ENCODE data around the gene CARD14. TPM values are rescaled to one million over a fixed set of nuclear protein-coding genes. Genes with fewer than 3 reads are reported as not detected.

Gene CARD14
- total RNA-seq, 1 experiment from 2014 or later, result 2.3 TPM

DNA sequence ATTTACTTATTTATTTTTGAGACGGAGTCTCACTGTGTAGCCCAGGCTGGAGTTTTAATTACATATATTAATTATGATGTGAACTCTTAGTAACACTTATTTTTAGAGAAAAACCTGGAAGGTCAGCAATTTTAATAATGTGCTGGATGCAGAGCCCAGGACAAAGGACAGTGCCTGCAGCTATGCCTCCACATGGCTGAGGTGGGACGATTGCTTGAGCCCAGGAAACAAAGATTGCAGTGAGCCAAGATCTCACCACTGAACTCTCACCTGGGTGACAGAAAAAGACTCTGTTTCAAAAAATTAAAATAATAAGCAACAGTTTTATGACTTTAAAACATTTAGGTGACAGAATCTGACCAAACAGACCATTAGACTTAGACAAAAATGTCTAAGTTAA lies 11.0 kb upstream of the CARD14 start:
- ATAC-seq, result no peak
- Histone ChIP-seq H3K4me3 (ENCODE audit: low read length) (no peak overlapping the region), H3F3A (ENCODE audit: low read length, unreplicated experiment) (no peaks in the 10 kb centered on the region), H3K27me3 (ENCODE audit: low read length) (no peaks in the 10 kb centered on the region), H3K4me1 (ENCODE audit: insufficient read depth, low read length) (no peaks in the 10 kb centered on the region), H3K4me2 (ENCODE audit: low read length) (no peak overlapping the region), H3K79me2 (ENCODE audit: low read length) (no peaks in the 10 kb centered on the region), H4K20me1 (ENCODE audit: low read length) (no peaks in the 10 kb centered on the region), H3K9me2 (replicated peaks; ENCODE audit: low read length) (no peaks in the 10 kb centered on the region), H3K27ac (ENCODE audit: low read length) (no peak overlapping the region), H3K9ac (ENCODE audit: low read length) (no peak overlapping the region), H3K9me3 (ENCODE audit: low read length) (peaks cover 7% of the 10 kb centered on the region), H2AFZ (ENCODE audit: low read length) (no peak overlapping the region), H3K36me3 (ENCODE audit: low read depth, low read length) (no peaks in the 10 kb centered on the region)
- DNase-seq, result no peak
- TF ChIP-seq EZH2phosphoT487 (IDR thresholded peaks at IDR 0.05; ENCODE audit: borderline replicate concordance, low read length) (no peak), EZH2 (IDR thresholded peaks at IDR 0.05; ENCODE audit: low read length, unreplicated experiment) (no peak)
- TF ChIP-seq, protein P1, sequence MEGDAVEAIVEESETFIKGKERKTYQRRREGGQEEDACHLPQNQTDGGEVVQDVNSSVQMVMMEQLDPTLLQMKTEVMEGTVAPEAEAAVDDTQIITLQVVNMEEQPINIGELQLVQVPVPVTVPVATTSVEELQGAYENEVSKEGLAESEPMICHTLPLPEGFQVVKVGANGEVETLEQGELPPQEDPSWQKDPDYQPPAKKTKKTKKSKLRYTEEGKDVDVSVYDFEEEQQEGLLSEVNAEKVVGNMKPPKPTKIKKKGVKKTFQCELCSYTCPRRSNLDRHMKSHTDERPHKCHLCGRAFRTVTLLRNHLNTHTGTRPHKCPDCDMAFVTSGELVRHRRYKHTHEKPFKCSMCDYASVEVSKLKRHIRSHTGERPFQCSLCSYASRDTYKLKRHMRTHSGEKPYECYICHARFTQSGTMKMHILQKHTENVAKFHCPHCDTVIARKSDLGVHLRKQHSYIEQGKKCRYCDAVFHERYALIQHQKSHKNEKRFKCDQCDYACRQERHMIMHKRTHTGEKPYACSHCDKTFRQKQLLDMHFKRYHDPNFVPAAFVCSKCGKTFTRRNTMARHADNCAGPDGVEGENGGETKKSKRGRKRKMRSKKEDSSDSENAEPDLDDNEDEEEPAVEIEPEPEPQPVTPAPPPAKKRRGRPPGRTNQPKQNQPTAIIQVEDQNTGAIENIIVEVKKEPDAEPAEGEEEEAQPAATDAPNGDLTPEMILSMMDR (conservative IDR thresholded peaks at IDR 0.05; ENCODE audit: low read depth, low read length), result no peak
- no TSS peak for BruUV-seq (replicated peaks)
- CTCF ChIA-PET, result no interaction called here
- intact Hi-C loops (cut with micrococcal nuclease), result no loop called here
- POLR2A ChIA-PET (ENCODE audit: unreplicated experiment), result no interaction called here

DNA sequence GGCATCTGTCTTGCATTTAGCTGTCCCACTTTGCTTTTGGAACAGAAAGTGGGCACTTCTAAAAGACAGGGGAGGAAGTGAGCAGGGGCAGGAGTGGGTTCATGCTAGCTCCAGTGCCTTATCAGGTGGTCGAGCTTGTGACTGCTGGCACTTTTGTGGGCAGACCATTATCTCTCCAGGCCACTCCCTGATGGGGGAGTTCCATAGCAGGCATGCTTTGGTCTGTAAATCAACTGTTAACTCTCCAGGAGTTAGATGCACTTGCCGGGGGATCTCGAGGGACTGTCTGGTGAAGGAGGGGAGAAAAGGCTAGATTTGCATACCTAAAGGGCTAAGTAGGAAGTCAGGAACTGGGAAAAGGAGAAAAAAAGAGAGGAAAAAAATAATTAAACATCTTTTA lies 9.3 kb upstream of the CARD14 start:
- no peak overlapping the region for H2AFZ ChIP-seq (ENCODE audit: low read length)
- no peak overlapping the region for H3K4me2 ChIP-seq (ENCODE audit: low read length)
- H3K9ac ChIP-seq (ENCODE audit: low read length), result no peak overlapping the region
- no peak overlapping the region for H3K27ac ChIP-seq (ENCODE audit: low read length)
- no peaks in the 10 kb centered on the region for H4K20me1 ChIP-seq (ENCODE audit: low read length)
- ATAC-seq, result no peak
- no peaks in the 10 kb centered on the region for H3K9me2 ChIP-seq (replicated peaks; ENCODE audit: low read length)
- no peaks in the 10 kb centered on the region for H3K27me3 ChIP-seq (ENCODE audit: low read length)
- BruUV-seq (replicated peaks), result no TSS peak
- no peak for DNase-seq
- no peaks in the 10 kb centered on the region for H3K79me2 ChIP-seq (ENCODE audit: low read length)
- H3K9me3 ChIP-seq (ENCODE audit: low read length), result peaks cover 7% of the 10 kb centered on the region
- no peaks in the 10 kb centered on the region for H3K36me3 ChIP-seq (ENCODE audit: low read depth, low read length)
- H3K4me1 ChIP-seq (ENCODE audit: insufficient read depth, low read length), result no peaks in the 10 kb centered on the region
- no peak overlapping the region for H3K4me3 ChIP-seq (ENCODE audit: low read length)
- ChIA-PET CTCF (no interaction called here), POLR2A (ENCODE audit: unreplicated experiment) (no interaction called here)
- intact Hi-C loops (cut with micrococcal nuclease), result no loop called here
- no peaks in the 10 kb centered on the region for H3F3A ChIP-seq (ENCODE audit: low read length, unreplicated experiment)
- TF ChIP-seq EZH2 (IDR thresholded peaks at IDR 0.05; ENCODE audit: low read length, unreplicated experiment), result no peak
- no peak for TF ChIP-seq EZH2phosphoT487 (IDR thresholded peaks at IDR 0.05; ENCODE audit: borderline replicate concordance, low read length)
- TF ChIP-seq, protein P1 (conservative IDR thresholded peaks at IDR 0.05; ENCODE audit: low read depth, low read length), result no peak

DNA sequence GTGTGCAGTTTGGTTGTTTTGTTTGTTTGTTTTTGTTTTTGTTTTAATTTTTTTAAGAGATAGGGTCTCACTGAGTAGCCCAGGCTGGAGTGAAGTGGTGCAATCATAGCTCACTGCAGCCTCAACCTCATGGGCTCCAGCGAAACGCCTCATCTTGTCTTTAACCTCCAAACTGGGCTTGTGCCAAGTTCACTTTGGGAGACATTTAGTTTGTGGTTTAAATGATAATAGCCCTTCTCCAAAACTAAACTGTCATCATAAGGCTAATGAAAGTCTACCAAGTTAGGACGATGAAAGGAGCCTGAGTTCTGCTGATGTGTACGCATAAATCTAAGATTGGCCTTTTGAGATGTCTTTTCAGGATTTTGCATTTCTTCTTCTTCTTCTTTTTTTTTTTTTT lies 6.5 kb upstream of the CARD14 start:
- Histone ChIP-seq H2AFZ (ENCODE audit: low read length) (no peak overlapping the region), H3K4me2 (ENCODE audit: low read length) (no peak overlapping the region), H3K27me3 (ENCODE audit: low read length) (no peaks in the 10 kb centered on the region), H3K36me3 (ENCODE audit: low read depth, low read length) (no peaks in the 10 kb centered on the region), H3K9me3 (ENCODE audit: low read length) (no peaks in the 10 kb centered on the region), H3K27ac (ENCODE audit: low read length) (no peak overlapping the region), H3K9ac (ENCODE audit: low read length) (no peak overlapping the region), H3K9me2 (replicated peaks; ENCODE audit: low read length) (no peaks in the 10 kb centered on the region), H4K20me1 (ENCODE audit: low read length) (no peaks in the 10 kb centered on the region), H3F3A (ENCODE audit: low read length, unreplicated experiment) (no peaks in the 10 kb centered on the region), H3K4me1 (ENCODE audit: insufficient read depth, low read length) (no peaks in the 10 kb centered on the region), H3K79me2 (ENCODE audit: low read length) (no peaks in the 10 kb centered on the region), H3K4me3 (ENCODE audit: low read length) (no peak overlapping the region)
- TF ChIP-seq, protein P1 (conservative IDR thresholded peaks at IDR 0.05; ENCODE audit: low read depth, low read length), result no peak
- TF ChIP-seq EZH2 (IDR thresholded peaks at IDR 0.05; ENCODE audit: low read length, unreplicated experiment), result no peak
- TF ChIP-seq EZH2phosphoT487 (IDR thresholded peaks at IDR 0.05; ENCODE audit: borderline replicate concordance, low read length), result no peak
- ATAC-seq (no peak), DNase-seq (no peak)
- POLR2A ChIA-PET (ENCODE audit: unreplicated experiment), result no interaction called here
- BruUV-seq (replicated peaks), result no TSS peak
- CTCF ChIA-PET, result interaction anchor here (0.8 kb wide), 1 partner anchor 62 kb away, joined by 3 read pairs; the partner anchor contains the start of gene GAA
- intact Hi-C loops (cut with micrococcal nuclease), result no loop called here

Data from PC-3 (cell line).